GM18502 (cell line): ENCODE measurements around the gene GPHA2.

Source experiments
- ATAC-seq: cut with Tn5 transposase; IDR thresholded peaks from one replicate; pipeline ENCODE4 v1.9.1; 2021; ENCODE audit warnings: mild to moderate bottlenecking; ENCODE audit not compliant: unreplicated experiment, poor library complexity

Gene GPHA2

GRCh38 chr11:64893194-64894069 lies 42.3 kb downstream of the GPHA2 start:
- ATAC-seq = no peak

- ATAC-seq = no peak
Observed at GRCh38 chr11:64892838-64893193, 42.9 kb downstream of the GPHA2 start.

DNA sequence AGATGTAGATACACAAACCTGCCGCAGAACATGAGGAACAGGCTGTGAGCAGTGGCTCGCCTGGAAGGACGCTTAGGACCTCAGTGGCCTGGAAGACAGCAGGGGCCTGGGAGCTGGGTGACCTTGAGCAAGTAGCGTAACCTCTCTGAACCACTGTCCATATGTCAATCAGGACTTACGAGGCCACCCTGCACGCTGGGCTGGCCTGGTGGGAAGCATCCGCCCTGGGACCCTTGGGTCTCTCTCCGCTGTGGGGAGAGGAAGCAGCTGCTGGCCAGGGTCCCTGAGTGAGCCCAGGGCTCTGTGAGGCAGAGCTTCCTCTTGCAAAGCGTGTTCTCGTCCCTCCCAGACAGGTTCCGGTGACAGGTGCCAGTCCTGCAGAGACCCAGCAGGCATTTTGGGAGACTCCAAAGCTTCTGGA lies 43.3 kb downstream of the GPHA2 start:
- ATAC-seq = no peak

GRCh38 chr11:64891880-64892279 lies 43.8 kb downstream of the GPHA2 start:
- no peak for ATAC-seq

GRCh38 chr11:64891215-64891848 lies 44.4 kb downstream of the GPHA2 start:
- no peak for ATAC-seq

- no peak for ATAC-seq
Observed at GRCh38 chr11:64890522-64890939, 45.2 kb downstream of the GPHA2 start.

DNA sequence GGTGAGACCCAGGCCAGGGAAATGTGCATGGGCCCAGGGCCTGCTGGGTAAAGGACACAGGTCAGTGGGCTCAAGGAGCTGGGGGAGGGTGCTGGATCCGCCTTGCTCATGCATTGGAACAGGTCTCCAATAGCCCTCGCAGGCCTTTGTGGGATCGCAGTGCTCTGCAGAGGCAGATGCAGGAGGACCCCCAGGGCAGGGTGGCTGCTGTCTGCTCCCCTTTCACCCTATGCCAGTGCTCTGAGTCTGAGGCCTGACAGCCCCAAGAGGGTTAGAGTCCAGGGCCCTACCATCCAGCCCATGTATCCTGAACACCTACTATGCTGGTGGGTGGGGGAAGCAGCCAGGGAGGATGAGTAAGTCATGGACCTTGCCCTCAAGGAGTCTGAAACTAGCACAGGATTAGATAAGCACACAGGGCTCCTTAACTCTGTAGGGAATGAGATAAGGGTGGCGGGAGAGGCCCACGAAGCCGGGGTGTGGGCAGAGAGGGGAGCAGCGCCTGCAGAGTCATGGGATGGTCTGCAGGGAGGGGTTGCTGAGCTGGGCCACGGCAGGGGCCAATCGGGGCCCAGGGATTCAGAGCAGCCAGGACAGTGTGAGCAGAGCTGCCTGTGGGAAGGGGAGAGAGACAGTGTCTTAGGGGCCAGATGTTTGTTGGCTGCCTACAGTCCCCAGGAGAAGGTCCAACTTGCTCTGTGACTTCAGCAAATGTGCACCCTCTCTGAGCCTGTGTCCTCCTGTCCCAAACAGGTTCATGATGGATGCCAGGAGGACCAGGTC lies 46.8 kb downstream of the GPHA2 start:
- ATAC-seq = no peak

DNA sequence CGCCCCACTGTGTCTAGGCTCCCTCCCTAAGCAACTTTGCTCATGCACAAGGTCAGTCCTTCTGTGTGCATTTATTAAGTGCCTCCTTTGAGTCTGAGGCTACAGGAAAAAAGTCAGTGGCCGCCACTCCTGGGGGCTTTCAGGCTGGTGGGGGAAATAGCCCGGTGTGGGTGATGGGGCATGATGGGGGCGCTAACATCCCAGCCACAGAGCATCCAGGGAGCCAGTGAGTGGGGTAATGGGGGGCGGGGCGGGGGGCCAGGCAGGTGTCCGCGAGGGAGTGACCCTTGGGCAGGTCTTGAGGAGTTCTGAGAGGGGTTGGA lies 47.3 kb downstream of the GPHA2 start:
- ATAC-seq = no peak

GRCh38 chr11:64887757-64888405 lies 47.8 kb downstream of the GPHA2 start:
- peak; percentile 85 for ATAC-seq

- ATAC-seq = no peak
Observed at GRCh38 chr11:64887234-64887756, 48.4 kb downstream of the GPHA2 start.

DNA sequence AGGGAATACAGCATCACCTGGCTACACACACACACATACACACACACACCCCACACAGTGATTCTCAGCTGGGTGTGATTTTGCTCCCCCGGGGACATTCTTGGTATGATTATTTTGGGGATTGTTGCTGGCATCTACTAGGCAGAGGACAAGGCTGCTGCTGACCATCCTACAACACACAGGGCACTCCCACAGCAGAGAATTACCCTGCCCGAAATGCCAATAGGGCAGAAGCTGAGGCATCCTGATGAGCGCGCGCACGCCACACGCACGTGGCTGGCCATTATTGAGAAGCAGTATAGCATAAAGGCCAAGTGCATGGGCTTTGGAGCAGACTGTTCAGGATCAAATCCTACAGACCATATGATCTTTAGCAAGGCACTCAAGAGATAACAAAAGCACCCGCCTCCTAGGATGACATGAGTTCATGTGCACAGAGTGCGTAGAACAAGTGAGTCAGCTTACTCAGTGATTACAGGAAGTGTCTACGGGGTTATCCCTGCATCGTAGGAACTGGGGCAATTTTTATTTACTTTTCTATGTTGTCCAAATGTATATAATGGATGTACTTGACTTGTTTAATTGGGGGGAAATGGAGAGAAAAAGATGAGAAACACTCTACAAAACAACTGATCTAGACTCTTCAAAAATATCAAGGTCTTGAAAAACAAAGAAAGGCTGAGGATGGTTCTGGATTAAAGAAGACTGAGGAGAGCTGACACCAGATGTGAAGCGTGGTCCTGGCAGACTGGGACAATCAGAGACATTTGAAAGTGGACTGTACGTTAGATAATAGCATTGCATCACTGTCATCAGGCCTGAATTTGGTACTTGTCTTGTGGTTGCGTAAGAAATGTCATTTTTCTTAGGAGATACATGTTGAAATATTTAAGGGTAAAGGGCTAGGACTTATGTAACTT lies 50.1 kb downstream of the GPHA2 start:
- no peak for ATAC-seq
